IMR-90 (cell line): ENCODE data around the gene TNN.
"Not testable (repeated sequence)": the region's sequence is repeated elsewhere in the genome, so short reads cannot be mapped to it uniquely, and the experiment has no call there.

Experiments
- CTCF ChIP-seq: conservative IDR thresholded peaks from 2 replicates; pipeline ENCODE4 v1.5.1; 2012; ENCODE audit warnings: mild to moderate bottlenecking, low read depth, low read length, improper control_type of control experiment
- FOS ChIP-seq: fragments of 150-350 bp; IDR thresholded peaks from 2 replicates; pipeline ENCODE4 v1.6.1; 2016; ENCODE audit warnings: low read depth, low read length
- POLR2A ChIP-seq: IDR thresholded peaks from 2 replicates; pipeline ENCODE4 v1.6.1; 2012; ENCODE audit warnings: mild to moderate bottlenecking, low read depth, low read length
- RAD21 ChIP-seq: IDR thresholded peaks from 2 replicates; pipeline ENCODE4 v1.6.1; 2012; ENCODE audit warnings: low read length, improper control_type of control experiment
- RCOR1 ChIP-seq: IDR thresholded peaks from 2 replicates; pipeline ENCODE4 v1.6.1; 2012; ENCODE audit warnings: mild to moderate bottlenecking, low read length, improper control_type of control experiment; ENCODE audit not compliant: insufficient replicate concordance
- SMC3 ChIP-seq: fragments of 150-350 bp; IDR thresholded peaks from 2 replicates; pipeline ENCODE4 v1.6.1; 2016; ENCODE audit warnings: low read depth, mild to moderate bottlenecking, antibody characterized with exemption, low read length, moderate library complexity
- USF2 ChIP-seq: fragments of 150-350 bp; IDR thresholded peaks from 2 replicates; pipeline ENCODE4 v1.6.1; 2017; ENCODE audit warnings: mild to moderate bottlenecking, antibody characterized with exemption, low read length, low read depth

DNA sequence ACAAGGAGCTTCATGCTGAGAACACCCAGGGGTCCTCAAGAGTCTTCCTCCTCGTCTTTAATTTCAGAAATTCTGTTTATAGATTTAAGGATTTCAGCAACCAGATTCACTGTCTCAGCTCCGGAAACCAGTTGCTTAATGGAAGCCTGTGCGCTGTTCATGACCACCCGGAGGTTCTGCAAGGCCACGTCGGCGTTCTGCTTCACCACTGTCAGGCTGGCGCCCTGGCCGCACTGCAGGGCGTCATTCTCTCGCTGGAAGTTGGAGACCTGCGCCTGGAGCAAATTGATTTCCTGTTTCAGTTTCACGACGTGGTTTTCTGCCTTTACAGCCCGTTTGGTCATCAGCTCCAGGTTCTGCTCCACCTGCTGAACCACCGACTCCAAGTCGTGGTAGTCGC, 23.0 kb upstream of the TNN start:
- TF ChIP-seq SMC3, CTCF, USF2, POLR2A, FOS, RCOR1, RAD21: not testable (repeated sequence)
